HCT116 (cell line): Measurements from ENCODE around the gene ADK. TPM values are rescaled to one million over a fixed set of nuclear protein-coding genes. Genes with fewer than 3 reads are reported as not detected.
A peak's percentile ranks its signal among the peaks of the same experiment; 100 is the strongest.

Source experiments
- ATAC-seq: fragments of 200-7000 bp; cut with Tn5 transposase; 2 replicates; pipeline ENCODE4 v1.9.1; 2020; ENCODE audit warnings: mild to moderate bottlenecking, moderate library complexity
- BruUV-seq: library from RNA; stranded (reverse); fragments of 400-500 nt; replicated peaks from 2 replicates; lab custom pipeline; 2021; lab: Mats Ljungman, UMichigan
- CTCF ChIA-PET: fragments of 300-600 bp; sonication (Branson Sonifier 250); formaldehyde crosslinking; loops from one replicate; lab custom pipeline; 2021; ENCODE audit warnings: antibody characterized with exemption; lab: Charles Lee
- POLR2A ChIA-PET: fragments of 300-600, 350-600 bp; sonication (Branson Sonifier 250); formaldehyde crosslinking; loops from one replicate; lab custom pipeline; 2021; ENCODE audit warnings: antibody characterized with exemption; lab: Charles Lee
- RAD21 ChIA-PET, 2 experiments: fragments of 300-600 bp; sonication (Branson Sonifier 250); formaldehyde crosslinking; loops; one replicate each; lab custom pipeline; 2023; ENCODE audit warnings: low total read pairs in 2 of 2; ENCODE audit not compliant: uncharacterized antibody in 2 of 2, unreplicated experiment in 2 of 2, low non-redundant PET in 1 of 2; lab: Charles Lee
- DNase-seq: peaks from one replicate; pipeline ENCODE4 v3.0.0-alpha.2; 2010; ENCODE audit warnings: low read depth, low spot score
- H2AFZ ChIP-seq: fragments of 200-600 bp; shearing (Covaris generic), sonication (generic); 2 replicates; pipeline ENCODE4 v1.6.1; 2017; ENCODE audit warnings: low read depth, mixed run types, mixed read lengths, antibody characterized with exemption, low read length; ENCODE audit not compliant: poor library complexity, severe bottlenecking
- H3K27ac ChIP-seq: 2 replicates; pipeline ENCODE4 v1.5.1; 2012; ENCODE audit warnings: low read depth, low read length
- H3K27me3 ChIP-seq: fragments of 200-600 bp; sonication (generic); 2 replicates; pipeline ENCODE4 v1.6.1; 2016; ENCODE audit warnings: mixed run types, low read length, mixed read lengths; ENCODE audit not compliant: insufficient read depth
- H3K36me3 ChIP-seq, 2 experiments: fragments of 200-500 bp in 1 of 2; fragments of 200-600 bp in 1 of 2; sonication (Bioruptor generic) in 1 of 2; sonication (generic) in 1 of 2; 2 replicates each; pipeline versions ENCODE4 v1.5.1 to v1.6.1; 2014 to 2016; ENCODE audit warnings: low read length in 2 of 2, inconsistent platforms in 1 of 2, mixed read lengths in 1 of 2, mixed run types in 1 of 2; ENCODE audit not compliant: insufficient read depth in 2 of 2, control insufficient read depth in 1 of 2
- H3K4me1 ChIP-seq, 2 experiments: fragments of 200-600 bp in 1 of 2; sonication (generic) in 1 of 2; 2 replicates each; pipeline versions ENCODE4 v1.5.1 to v1.6.1; 2012 to 2017; ENCODE audit warnings: low read length in 2 of 2, inconsistent platforms in 1 of 2, mild to moderate bottlenecking in 1 of 2, mixed read lengths in 1 of 2, mixed run types in 1 of 2, moderate library complexity in 1 of 2; ENCODE audit not compliant: insufficient read depth in 2 of 2, control insufficient read depth in 1 of 2
- H3K4me2 ChIP-seq: fragments of 200-600 bp; sonication (generic); 2 replicates; pipeline ENCODE4 v1.6.1; 2017; ENCODE audit warnings: mixed run types, low read length, mixed read lengths
- H3K4me3 ChIP-seq, 2 experiments: fragments of 200-600 bp in 1 of 2; sonication (generic) in 1 of 2; replicated peaks in 1 of 2; 2 replicates each; pipeline ENCODE4 v1.5.1; 2011 to 2016; ENCODE audit warnings: low read length in 2 of 2, control low read depth in 1 of 2, low read depth in 1 of 2, mild to moderate bottlenecking in 1 of 2, mixed read lengths in 1 of 2, mixed run types in 1 of 2
- H3K79me2 ChIP-seq: fragments of 200-600 bp; sonication (generic); 2 replicates; pipeline ENCODE4 v1.6.1; 2017; ENCODE audit warnings: mild to moderate bottlenecking, mixed run types, low read length, moderate library complexity, mixed read lengths; ENCODE audit not compliant: insufficient read depth
- H3K9ac ChIP-seq: fragments of 200-600 bp; sonication (generic); 2 replicates; pipeline ENCODE4 v1.6.1; 2016; ENCODE audit warnings: low read length, mixed read lengths
- H3K9me2 ChIP-seq: fragments of 200-600 bp; sonication (generic), shearing (Covaris generic); 2 replicates; pipeline ENCODE4 v1.6.1; 2017; ENCODE audit warnings: mixed run types, mild to moderate bottlenecking, moderate library complexity; ENCODE audit not compliant: insufficient read depth
- H3K9me3 ChIP-seq, 2 experiments: fragments of 200-500 bp in 1 of 2; fragments of 200-600 bp in 1 of 2; sonication (Bioruptor generic) in 1 of 2; sonication (generic) in 1 of 2; 2 replicates each; pipeline ENCODE4 v1.6.1; 2014 to 2017; ENCODE audit warnings: low read length in 2 of 2, mixed read lengths in 2 of 2, inconsistent platforms in 1 of 2, low read depth in 1 of 2, mild to moderate bottlenecking in 1 of 2, mixed run types in 1 of 2, moderate library complexity in 1 of 2; ENCODE audit not compliant: control insufficient read depth in 1 of 2, insufficient read depth in 1 of 2
- H4K20me1 ChIP-seq: fragments of 200-600 bp; sonication (generic), shearing (Covaris generic); 2 replicates; pipeline ENCODE4 v1.6.1; 2017; ENCODE audit warnings: mixed run types, mild to moderate bottlenecking, moderate library complexity; ENCODE audit not compliant: insufficient read depth
- EZH2 ChIP-seq: fragments of 200-600 bp; sonication (generic); IDR thresholded peaks from 2 replicates; pipeline ENCODE4 v1.6.1; 2017; ENCODE audit warnings: antibody characterized with exemption, mixed run types
- RAD21 ChIP-seq: IDR thresholded peaks from 2 replicates; pipeline ENCODE4 v1.6.1; 2012; ENCODE audit warnings: low read depth, mild to moderate bottlenecking
- SRF ChIP-seq: IDR thresholded peaks from 2 replicates; pipeline ENCODE4 v1.6.1; 2012; ENCODE audit warnings: low read depth
- TCF7L2 ChIP-seq: IDR thresholded peaks from 2 replicates; pipeline ENCODE4 v1.7.0; 2011; ENCODE audit warnings: borderline replicate concordance, inconsistent platforms; ENCODE audit not compliant: insufficient read depth, insufficient read length; ENCODE audit errors: extremely low read depth
- YY1 ChIP-seq: IDR thresholded peaks from 2 replicates; pipeline ENCODE4 v1.6.1; 2011; ENCODE audit warnings: low read length, low read depth, moderate library complexity, mild to moderate bottlenecking; ENCODE audit not compliant: insufficient replicate concordance; ENCODE audit errors: extremely low read depth
- intact Hi-C: fragments of 100-400 bp; cut with micrococcal nuclease; formaldehyde crosslinking; loops from 2 replicates; pipeline ENCODE4 v1.10.0; 2022
- total RNA-seq: library from RNA; stranded (reverse); gene quantifications from one replicate; pipeline ENCODE4 v1.2.1, GENCODE V29; 2021; ENCODE audit not compliant: unreplicated experiment

Gene ADK
- total RNA-seq, 1 experiment from 2014 or later, result 55.0 TPM

DNA sequence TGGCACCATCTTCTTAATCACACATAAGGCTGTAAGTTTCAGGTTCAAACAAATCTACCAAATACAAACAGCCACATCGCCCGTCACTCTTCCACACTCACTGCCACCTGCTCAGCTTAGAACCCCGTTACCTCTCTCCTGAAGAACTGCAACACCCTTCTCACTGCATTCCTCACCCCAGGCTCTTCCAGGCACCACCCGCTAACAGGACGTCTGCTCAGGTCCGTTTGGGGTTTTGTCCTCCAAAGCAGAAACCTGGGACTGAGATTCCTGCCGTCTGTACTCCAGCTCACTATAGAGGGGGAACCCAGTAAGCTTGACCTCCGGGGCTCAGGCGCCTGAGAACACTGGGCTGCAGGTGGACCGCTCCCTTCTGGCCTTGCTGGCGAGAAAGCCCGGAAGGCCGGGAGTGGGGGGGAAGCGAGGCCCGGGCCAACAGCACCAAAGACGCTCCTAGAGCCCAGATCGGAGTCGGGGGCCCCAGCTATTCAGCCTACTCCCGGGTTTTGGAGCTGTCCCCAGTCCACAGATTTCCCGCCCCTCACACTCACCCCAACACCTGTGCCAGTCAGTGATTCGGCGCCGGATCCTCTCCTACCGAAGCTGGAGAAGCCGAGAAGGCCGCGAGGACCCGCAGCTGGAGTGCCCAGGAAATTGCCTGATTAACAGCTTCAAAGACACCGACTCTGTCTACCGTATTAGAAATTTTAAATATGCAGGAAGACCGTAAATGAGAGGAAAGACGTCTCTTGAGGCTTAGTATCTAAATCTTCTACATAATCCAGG is 624 bp upstream of the ADK start, which contains the start of gene AP3M1 (continued):
- TF ChIP-seq TCF7L2 (peak; percentile 100), YY1 (peak; percentile 26), EZH2 (no peak), RAD21 (no peak)

DNA sequence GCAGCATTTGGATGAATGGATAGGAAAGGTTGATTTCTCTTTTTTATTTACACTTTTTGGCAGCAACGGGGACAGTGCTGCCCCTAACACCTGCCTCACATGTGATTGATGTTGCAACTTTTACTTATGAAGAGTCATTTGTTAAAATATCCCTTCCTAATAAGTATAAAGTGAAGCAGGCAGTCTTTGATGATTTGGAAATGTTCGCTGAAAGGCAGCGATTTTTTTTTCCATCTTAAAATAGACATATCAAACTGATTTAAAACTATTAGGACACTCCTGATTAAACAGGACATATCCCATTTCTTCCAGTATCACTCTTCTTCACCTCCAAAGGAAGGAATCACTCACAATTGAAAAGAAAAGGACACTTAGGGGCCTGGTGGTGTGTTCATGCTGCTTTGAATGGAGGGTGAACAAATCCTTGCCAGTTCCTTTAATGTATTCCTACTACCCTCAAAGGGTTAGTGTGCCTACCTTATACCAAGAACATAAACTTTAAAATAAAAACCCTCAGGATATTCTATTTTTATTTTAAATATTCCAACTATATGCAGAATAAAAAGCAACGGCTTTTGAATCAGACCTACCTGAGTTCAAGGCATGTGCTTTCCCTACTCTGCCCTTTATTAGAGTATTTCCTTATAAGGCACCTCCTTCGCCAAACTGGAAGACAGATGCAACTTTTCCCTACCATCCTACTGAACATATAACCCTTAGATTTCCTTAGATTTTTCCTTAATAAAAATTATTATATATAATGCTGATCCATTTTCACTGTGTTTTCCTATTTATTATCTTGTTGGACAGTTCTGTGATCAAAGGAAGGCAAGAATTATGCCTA is 1.1 kb downstream of the ADK start:
- H3K27ac ChIP-seq, result peak overlapping the region; percentile 89
- ATAC-seq (no peak), DNase-seq (no peak)
- POLR2A ChIA-PET, result interaction anchor here (1.4 kb wide), 1 partner anchor 83 kb away, joined by 6 read pairs; no protein-coding TSS in a partner anchor
- RAD21 ChIA-PET, result no interaction called here
- no peaks in the 10 kb centered on the region for H3K9me2 ChIP-seq
- H3K27me3 ChIP-seq, result no peaks in the 10 kb centered on the region
- CTCF ChIA-PET, result interaction anchor here (1.1 kb wide), 1 partner anchor 82 kb away, joined by 4 read pairs; no protein-coding TSS in a partner anchor
- peaks cover 13 to 22% of the 10 kb centered on the region in 2 experiments for H3K4me1 ChIP-seq
- intact Hi-C loops, result loop anchor here (5.0 kb wide), 2 partner anchors 60 to 80 kb away; no protein-coding TSS in a partner anchor
- H3K36me3 ChIP-seq, result no peaks in the 10 kb centered on the region
- H3K9ac ChIP-seq, result peak overlapping the region; percentile 93
- H4K20me1 ChIP-seq, result no peaks in the 10 kb centered on the region
- H3K4me2 ChIP-seq, result peak overlapping the region; percentile 91
- H3K9me3 ChIP-seq, result no peaks in the 10 kb centered on the region
- H3K79me2 ChIP-seq, result peaks cover 80% of the 10 kb centered on the region
- H2AFZ ChIP-seq, result no peak overlapping the region
- H3K4me3 ChIP-seq, result peak overlapping the region; percentile 82 to 85
- TF ChIP-seq SRF (peak; percentile 69), RAD21 (no peak)
- BruUV-seq, result no TSS peak
